ENCODE measurements around the gene CES2.

CES2 gene

GRCh38 chr16:66913711-66914110 is 21.6 kb upstream of the CES2 start:
- Histone ChIP-seq H3K9ac (ENCODE audit: low read length) (no peak overlapping the region), H3K36me3 (ENCODE audit: insufficient read depth, low read length) (no peaks in the 10 kb centered on the region)
- TF ChIP-seq EZH2 (IDR thresholded peaks at IDR 0.05; ENCODE audit: borderline replicate concordance, low read length) = no peak
- TF ChIP-seq CTCF (IDR thresholded peaks at IDR 0.05; ENCODE audit: low read length) = no peak

GRCh38 chr16:66914541-66914940 is 20.8 kb upstream of the CES2 start:
- H2AFZ ChIP-seq (ENCODE audit: low read length) = no peak overlapping the region
- no peaks in the 10 kb centered on the region for H3K9me3 ChIP-seq (ENCODE audit: low read length)
- H3K4me1 ChIP-seq (ENCODE audit: insufficient read depth, low read length, severe bottlenecking) = no peaks in the 10 kb centered on the region
- H3K79me2 ChIP-seq (ENCODE audit: insufficient read depth, low read length) = no peaks in the 10 kb centered on the region
- no peaks in the 10 kb centered on the region for H3K9me2 ChIP-seq (ENCODE audit: low read depth, low read length)
- TF ChIP-seq CTCF (IDR thresholded peaks at IDR 0.05; ENCODE audit: low read length) (no peak), EZH2 (IDR thresholded peaks at IDR 0.05; ENCODE audit: borderline replicate concordance, low read length) (no peak)
- H3K9ac ChIP-seq (ENCODE audit: low read length) = no peak overlapping the region
- H3F3A ChIP-seq (ENCODE audit: insufficient read depth, low read length) = no peaks in the 10 kb centered on the region
- no peak overlapping the region for H3K27ac ChIP-seq (ENCODE audit: low read depth, low read length, poor library complexity, severe bottlenecking)
- H3K4me2 ChIP-seq (ENCODE audit: low read length) = no peak overlapping the region
- H3K36me3 ChIP-seq (ENCODE audit: insufficient read depth, low read length) = no peaks in the 10 kb centered on the region
- peaks cover 7% of the 10 kb centered on the region; the same call in 1 of the 2 replicates for H3K27me3 ChIP-seq (ENCODE audit: insufficient read depth, low read length)
- H4K20me1 ChIP-seq (ENCODE audit: insufficient read depth, low read length) = no peaks in the 10 kb centered on the region
- H3K4me3 ChIP-seq (ENCODE audit: low read depth, low read length, poor library complexity, severe bottlenecking) = no peak overlapping the region

More at GRCh38 chr16:66913711-66914110, 21.6 kb upstream of the CES2 start:
- Histone ChIP-seq H3K9me3 (ENCODE audit: low read length) (no peaks in the 10 kb centered on the region), H3K9me2 (ENCODE audit: low read depth, low read length) (no peaks in the 10 kb centered on the region), H3K4me2 (ENCODE audit: low read length) (no peak overlapping the region), H3K4me3 (ENCODE audit: low read depth, low read length, poor library complexity, severe bottlenecking) (no peak overlapping the region), H3K79me2 (ENCODE audit: insufficient read depth, low read length) (no peaks in the 10 kb centered on the region), H2AFZ (ENCODE audit: low read length) (no peak overlapping the region), H4K20me1 (ENCODE audit: insufficient read depth, low read length) (no peaks in the 10 kb centered on the region), H3K4me1 (ENCODE audit: insufficient read depth, low read length, severe bottlenecking) (no peaks in the 10 kb centered on the region), H3K27ac (ENCODE audit: low read depth, low read length, poor library complexity, severe bottlenecking) (no peak overlapping the region), H3F3A (ENCODE audit: insufficient read depth, low read length) (no peaks in the 10 kb centered on the region), H3K27me3 (ENCODE audit: insufficient read depth, low read length) (peaks cover 7% of the 10 kb centered on the region; the same call in 1 of the 2 replicates)

- Histone ChIP-seq H3K4me1 (ENCODE audit: insufficient read depth, low read length, severe bottlenecking) (no peaks in the 10 kb centered on the region), H3K27ac (ENCODE audit: low read depth, low read length, poor library complexity, severe bottlenecking) (no peak overlapping the region), H3K79me2 (ENCODE audit: insufficient read depth, low read length) (no peaks in the 10 kb centered on the region), H3K9me3 (ENCODE audit: low read length) (no peaks in the 10 kb centered on the region), H3F3A (ENCODE audit: insufficient read depth, low read length) (no peaks in the 10 kb centered on the region), H3K27me3 (ENCODE audit: insufficient read depth, low read length) (peaks cover 7% of the 10 kb centered on the region; the same call in 1 of the 2 replicates), H4K20me1 (ENCODE audit: insufficient read depth, low read length) (no peaks in the 10 kb centered on the region), H3K4me3 (ENCODE audit: low read depth, low read length, poor library complexity, severe bottlenecking) (no peak overlapping the region), H3K9ac (ENCODE audit: low read length) (no peak overlapping the region), H3K9me2 (ENCODE audit: low read depth, low read length) (no peaks in the 10 kb centered on the region), H2AFZ (ENCODE audit: low read length) (no peak overlapping the region), H3K36me3 (ENCODE audit: insufficient read depth, low read length) (no peaks in the 10 kb centered on the region), H3K4me2 (ENCODE audit: low read length) (no peak overlapping the region)
- TF ChIP-seq CTCF (IDR thresholded peaks at IDR 0.05; ENCODE audit: low read length) (no peak), EZH2 (IDR thresholded peaks at IDR 0.05; ENCODE audit: borderline replicate concordance, low read length) (no peak)
Observed at GRCh38 chr16:66915041-66915440, 20.3 kb upstream of the CES2 start.
